Activated CD8-positive, alpha-beta memory T cell treated with anti-CD3 and anti-CD28 coated beads, Interleukin-2, amount 50 U/mL, for 1 hour (primary cell): Measurements from ENCODE around the gene ANO1.
"Not testable (repeated sequence)": the region's sequence is repeated elsewhere in the genome, so short reads cannot be mapped to it uniquely, and the experiment has no call there.

Experiments used
- DNase-seq: peaks from one replicate; pipeline ENCODE4 v3.0.0-alpha.2; 2020; ENCODE audit errors: extremely low read depth

Gene ANO1

GRCh38 chr11:70209391-70209912, 131.3 kb downstream of the ANO1 start:
- no peak for DNase-seq

- no peak for DNase-seq
Measured at GRCh38 chr11:70210051-70210501, 132.0 kb downstream of the ANO1 start.

GRCh38 chr11:70210530-70210929, 132.4 kb downstream of the ANO1 start:
- no peak for DNase-seq

GRCh38 chr11:70212227-70212811, 134.2 kb downstream of the ANO1 start:
- DNase-seq, result no peak

- DNase-seq, result not testable (repeated sequence)
Measured at GRCh38 chr11:70217388-70217787, 139.3 kb downstream of the ANO1 start.

- not testable (repeated sequence) for DNase-seq
Measured at GRCh38 chr11:70218076-70218475, 140.0 kb downstream of the ANO1 start.

- DNase-seq, result no peak
Measured at GRCh38 chr11:70220136-70220535, 142.0 kb downstream of the ANO1 start.

GRCh38 chr11:70220920-70221319, 142.8 kb downstream of the ANO1 start:
- DNase-seq, result no peak

GRCh38 chr11:70225681-70226177, 147.6 kb downstream of the ANO1 start:
- DNase-seq, result no peak

- DNase-seq, result no peak
Measured at GRCh38 chr11:70226183-70226582, 148.1 kb downstream of the ANO1 start.

GRCh38 chr11:70226967-70227366, 148.8 kb downstream of the ANO1 start:
- no peak for DNase-seq

GRCh38 chr11:70229737-70230136, 151.6 kb downstream of the ANO1 start:
- DNase-seq, result no peak

GRCh38 chr11:70230151-70230839, 152.2 kb downstream of the ANO1 start:
- DNase-seq, result no peak

GRCh38 chr11:70230840-70231710, 153.0 kb downstream of the ANO1 start:
- DNase-seq, result no peak

GRCh38 chr11:70233034-70233433, 154.9 kb downstream of the ANO1 start:
- DNase-seq, result no peak

GRCh38 chr11:70233511-70233934, 155.4 kb downstream of the ANO1 start:
- DNase-seq, result no peak

GRCh38 chr11:70233962-70234361, 155.8 kb downstream of the ANO1 start:
- DNase-seq, result no peak
